ENCODE data around the gene ST7L. TPM values are rescaled to one million over a fixed set of nuclear protein-coding genes. Genes with fewer than 3 reads are reported as not detected.

ST7L gene
- total and polyA plus RNA-seq, 9 of the 15 experiments (the other 6 are each of a cell fraction or from before 2014, with no cell fraction given), result 9.0 to 32.5 (median 26.6) TPM

- TF ChIP-seq ETV1 (tag; conservative IDR thresholded peaks at IDR 0.05; ENCODE audit: low read depth) (peak; percentile 63), ETS1 (conservative IDR thresholded peaks at IDR 0.05; ENCODE audit: control insufficient read depth, low read depth, low read length) (no peak), MGA (IDR thresholded peaks at IDR 0.05) (peak; percentile 70), CREM (IDR thresholded peaks at IDR 0.05; ENCODE audit: low read depth) (0 out of 2 replicates have a peak, but pooled peaks have one; percentile 15), CREB3 (tag; conservative IDR thresholded peaks at IDR 0.05; ENCODE audit: low read depth) (peak; percentile 69; the same call in 1 of the 2 replicates), NCOR1 (IDR thresholded peaks at IDR 0.05) (0 out of 2 replicates have a peak, but pooled peaks have one; percentile 19), ZNF174 (CRISPR knock-in tag; IDR thresholded peaks at IDR 0.05) (0 out of 2 replicates have a peak, but pooled peaks have one; percentile 12), KDM4B (IDR thresholded peaks at IDR 0.05; ENCODE audit: borderline replicate concordance in 2 of 2, low read depth in 1 of 2) (peak in 1 of 2 experiments; percentile 46; a peak in 1 of 4 replicates), E2F6 (IDR thresholded peaks at IDR 0.05; ENCODE audit: borderline replicate concordance in 1 of 2, extremely low read depth in 1 of 2, insufficient read depth in 1 of 2, insufficient read length in 1 of 2, low read depth in 1 of 2, low read length in 1 of 2, poor library complexity in 1 of 2, severe bottlenecking in 1 of 2) (peak in 1 of 2 experiments; percentile 18), FOXJ2 (tag; IDR thresholded peaks at IDR 0.05) (0 out of 2 replicates have a peak, but pooled peaks have one; percentile 22)
Measured at GRCh38 chr1:112618114-112618720, 724 bp downstream of the ST7L start (continued).

Data from K562 (cell line).